Stomach (tissue), 4 donors: ENCODE data around the gene RPL39L.

Experiments used
- EP300 ChIP-seq: sonication (generic); formaldehyde crosslinking; IDR thresholded peaks from one replicate; pipeline ENCODE4 v1.6.1; 2017; ENCODE audit warnings: antibody characterized with exemption
- POLR2A ChIP-seq, 4 donors: fragments of 450-650 bp; IDR thresholded peaks; one replicate each; pipeline ENCODE4 v1.6.1; 2016; ENCODE audit warnings: antibody characterized with exemption in 4 of 4, control low read depth in 2 of 4, mild to moderate bottlenecking in 1 of 4, moderate library complexity in 1 of 4
- POLR2AphosphoS5 ChIP-seq, 3 donors: sonication (generic); formaldehyde crosslinking; IDR thresholded peaks; one replicate each; pipeline ENCODE4 v1.6.1; 2016; ENCODE audit warnings: antibody characterized with exemption in 3 of 3
- TF ChIP-seq, protein P1 (sequence below), 7 experiments: fragments of 450-650 bp in 4 of 7; fragments of 200-600 bp in 3 of 7; sonication (generic) in 3 of 7; IDR thresholded peaks; one replicate each; pipeline ENCODE4 v1.5.1; 2016 to 2019; ENCODE audit warnings: antibody characterized with exemption in 7 of 7, control low read depth in 2 of 7, mild to moderate bottlenecking in 1 of 7

DNA sequence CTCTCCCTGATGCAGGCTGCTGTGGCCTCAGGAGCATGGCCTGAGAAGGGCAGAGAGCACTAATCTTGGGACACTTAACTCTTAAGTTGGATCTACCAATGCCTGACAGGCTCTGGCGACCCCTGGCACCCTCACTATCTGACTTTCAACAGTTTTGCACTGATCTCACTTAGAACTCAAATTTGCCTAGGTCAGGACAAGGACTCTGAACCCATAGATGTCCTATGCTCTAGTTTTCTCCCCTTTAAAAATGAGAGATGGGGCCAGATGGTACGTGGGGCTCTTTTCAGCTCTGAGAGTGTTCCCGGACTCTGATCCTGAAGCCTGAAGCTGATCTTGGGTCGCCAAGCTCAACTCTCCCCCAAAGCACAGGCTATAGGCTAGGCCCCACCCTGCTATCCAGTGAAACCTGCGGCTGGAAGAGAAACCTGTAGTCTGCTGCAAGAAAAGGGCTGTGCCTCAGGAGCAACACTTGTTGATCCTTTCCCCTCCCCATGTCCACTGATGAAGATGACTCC lies 65.7 kb downstream of the RPL39L start:
- TF ChIP-seq, protein P1, sequence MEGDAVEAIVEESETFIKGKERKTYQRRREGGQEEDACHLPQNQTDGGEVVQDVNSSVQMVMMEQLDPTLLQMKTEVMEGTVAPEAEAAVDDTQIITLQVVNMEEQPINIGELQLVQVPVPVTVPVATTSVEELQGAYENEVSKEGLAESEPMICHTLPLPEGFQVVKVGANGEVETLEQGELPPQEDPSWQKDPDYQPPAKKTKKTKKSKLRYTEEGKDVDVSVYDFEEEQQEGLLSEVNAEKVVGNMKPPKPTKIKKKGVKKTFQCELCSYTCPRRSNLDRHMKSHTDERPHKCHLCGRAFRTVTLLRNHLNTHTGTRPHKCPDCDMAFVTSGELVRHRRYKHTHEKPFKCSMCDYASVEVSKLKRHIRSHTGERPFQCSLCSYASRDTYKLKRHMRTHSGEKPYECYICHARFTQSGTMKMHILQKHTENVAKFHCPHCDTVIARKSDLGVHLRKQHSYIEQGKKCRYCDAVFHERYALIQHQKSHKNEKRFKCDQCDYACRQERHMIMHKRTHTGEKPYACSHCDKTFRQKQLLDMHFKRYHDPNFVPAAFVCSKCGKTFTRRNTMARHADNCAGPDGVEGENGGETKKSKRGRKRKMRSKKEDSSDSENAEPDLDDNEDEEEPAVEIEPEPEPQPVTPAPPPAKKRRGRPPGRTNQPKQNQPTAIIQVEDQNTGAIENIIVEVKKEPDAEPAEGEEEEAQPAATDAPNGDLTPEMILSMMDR (IDR thresholded peaks at IDR 0.05) = no peak
- TF ChIP-seq POLR2AphosphoS5 (IDR thresholded peaks at IDR 0.05) = no peak
- TF ChIP-seq POLR2A (IDR thresholded peaks at IDR 0.05) = no peak
- no peak for TF ChIP-seq EP300
